ENCODE measurements around the gene IGSF23. TPM values are rescaled to one million over a fixed set of nuclear protein-coding genes. Genes with fewer than 3 reads are reported as not detected.
A peak's percentile ranks its signal among the peaks of the same experiment; 100 is the strongest.

The IGSF23 gene, protein sequence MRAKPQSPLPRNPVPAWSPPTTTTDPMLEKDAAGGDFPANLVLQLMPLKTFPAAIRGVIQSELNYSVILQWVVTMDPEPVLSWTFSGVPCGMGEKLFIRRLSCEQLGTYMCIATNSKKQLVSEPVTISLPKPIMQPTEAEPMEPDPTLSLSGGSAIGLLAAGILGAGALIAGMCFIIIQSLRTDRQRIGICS
- not detected for total RNA-seq

DNA sequence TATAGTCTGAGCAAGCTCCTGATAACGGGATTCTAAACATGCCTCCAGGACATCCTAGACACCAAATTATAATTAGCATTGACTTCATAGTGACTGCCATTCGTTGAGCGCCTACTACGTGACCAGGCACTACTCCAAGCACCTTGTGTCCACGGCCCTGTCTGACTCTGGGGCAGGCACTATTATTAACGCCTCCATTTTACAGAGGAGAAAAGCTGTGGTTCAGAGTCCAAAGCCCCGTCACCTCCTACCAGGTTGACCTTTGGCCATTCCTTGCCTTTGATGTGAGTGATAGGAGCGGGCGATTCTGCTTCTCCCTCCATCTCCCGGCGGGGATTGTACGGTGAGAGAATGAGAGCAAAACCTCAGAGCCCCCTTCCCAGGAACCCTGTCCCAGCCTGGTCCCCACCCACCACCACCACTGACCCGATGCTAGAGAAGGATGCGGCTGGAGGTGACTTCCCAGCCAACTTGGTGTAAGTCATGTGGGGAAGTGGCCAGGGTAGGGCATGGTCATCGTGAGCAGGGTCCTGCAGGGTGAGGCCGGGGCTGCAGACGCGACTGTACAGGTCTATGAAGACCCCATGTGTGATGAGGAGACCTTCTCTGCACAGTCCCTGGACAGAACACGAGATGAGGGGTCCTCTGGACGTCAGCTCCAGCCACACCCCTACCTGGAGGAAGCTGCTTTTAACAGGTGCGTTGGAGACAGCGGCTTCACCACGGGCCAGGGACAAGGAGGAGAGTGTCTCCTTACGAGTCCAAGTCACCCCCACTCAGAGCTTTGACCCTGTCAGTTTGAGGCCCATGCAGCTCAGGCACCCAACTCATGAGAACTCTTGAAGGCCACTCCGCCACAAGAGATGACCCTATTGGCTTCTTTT is at the start of gene IGSF23:
IGSF23 (plus strand) TSS at position 269 of the 884 bp plus-strand sequence; CDS start at position 352, 83 bp downstream.
- Histone ChIP-seq H3K36me3 (no peaks in the 10 kb centered on the region), H3K4me3 (no peak within 1 kb of the TSS), H3K27me3 (no peaks in the 10 kb centered on the region), H3K27ac (no peak within 1 kb of the TSS), H3K9me3 (no peaks in the 10 kb centered on the region), H3K4me1 (no peaks in the 10 kb centered on the region)
- intact Hi-C loops (cut with DNase I): no loop called here
- TF ChIP-seq, protein P1, sequence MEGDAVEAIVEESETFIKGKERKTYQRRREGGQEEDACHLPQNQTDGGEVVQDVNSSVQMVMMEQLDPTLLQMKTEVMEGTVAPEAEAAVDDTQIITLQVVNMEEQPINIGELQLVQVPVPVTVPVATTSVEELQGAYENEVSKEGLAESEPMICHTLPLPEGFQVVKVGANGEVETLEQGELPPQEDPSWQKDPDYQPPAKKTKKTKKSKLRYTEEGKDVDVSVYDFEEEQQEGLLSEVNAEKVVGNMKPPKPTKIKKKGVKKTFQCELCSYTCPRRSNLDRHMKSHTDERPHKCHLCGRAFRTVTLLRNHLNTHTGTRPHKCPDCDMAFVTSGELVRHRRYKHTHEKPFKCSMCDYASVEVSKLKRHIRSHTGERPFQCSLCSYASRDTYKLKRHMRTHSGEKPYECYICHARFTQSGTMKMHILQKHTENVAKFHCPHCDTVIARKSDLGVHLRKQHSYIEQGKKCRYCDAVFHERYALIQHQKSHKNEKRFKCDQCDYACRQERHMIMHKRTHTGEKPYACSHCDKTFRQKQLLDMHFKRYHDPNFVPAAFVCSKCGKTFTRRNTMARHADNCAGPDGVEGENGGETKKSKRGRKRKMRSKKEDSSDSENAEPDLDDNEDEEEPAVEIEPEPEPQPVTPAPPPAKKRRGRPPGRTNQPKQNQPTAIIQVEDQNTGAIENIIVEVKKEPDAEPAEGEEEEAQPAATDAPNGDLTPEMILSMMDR (IDR thresholded peaks at IDR 0.05): no peak
- no peak for DNase-seq (ENCODE audit: low spot score in 2 of 2)

DNA sequence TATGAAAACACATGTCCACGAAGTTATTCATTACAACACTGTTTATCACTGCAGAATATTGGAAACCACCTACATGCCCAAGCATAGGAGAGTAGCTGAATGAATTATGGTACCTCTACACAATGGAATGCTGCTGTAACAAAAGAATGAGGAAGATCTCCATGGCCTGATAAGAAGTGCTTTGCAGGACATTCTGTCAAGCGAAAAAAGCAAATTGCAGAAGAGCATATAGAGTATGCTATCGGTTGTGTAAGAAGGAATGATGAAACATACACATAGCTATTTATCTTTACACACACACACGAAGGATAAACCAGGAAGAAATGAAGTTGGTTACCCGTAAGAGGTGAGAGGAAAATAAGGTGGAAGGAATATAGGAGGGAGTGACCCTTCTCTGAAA is 46.4 kb upstream of the IGSF23 start:
- no peak overlapping the region for H3K27ac ChIP-seq
- TF ChIP-seq, protein P1 (IDR thresholded peaks at IDR 0.05): no peak
- intact Hi-C loops (cut with DNase I): no loop called here
- no peak for DNase-seq (ENCODE audit: low spot score in 2 of 2)
- H3K4me3 ChIP-seq: no peak overlapping the region
- no peaks in the 10 kb centered on the region for H3K27me3 ChIP-seq
- no peaks in the 10 kb centered on the region for H3K4me1 ChIP-seq
- H3K9me3 ChIP-seq: no peaks in the 10 kb centered on the region
- no peaks in the 10 kb centered on the region for H3K36me3 ChIP-seq

DNA sequence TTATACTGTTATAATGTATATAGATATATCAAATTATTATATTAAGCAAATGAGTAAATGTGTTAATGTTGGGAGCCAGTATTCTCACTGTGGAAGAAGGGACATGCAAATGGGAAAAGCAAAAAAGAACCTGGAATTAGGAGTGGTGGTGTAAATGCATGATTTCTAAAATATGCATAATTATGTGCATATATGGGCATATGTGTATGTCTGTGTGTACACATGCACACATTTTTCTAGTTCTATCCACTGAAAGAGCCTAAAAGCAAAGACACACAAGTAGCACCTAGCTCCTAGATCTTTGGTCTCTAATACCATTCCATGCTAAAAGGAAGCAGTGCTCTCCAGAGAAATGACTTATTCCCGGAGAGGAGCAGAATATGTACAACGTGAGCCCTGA is 45.6 kb upstream of the IGSF23 start:
- no peaks in the 10 kb centered on the region for H3K27me3 ChIP-seq
- TF ChIP-seq, protein P1 (IDR thresholded peaks at IDR 0.05): no peak
- intact Hi-C loops (cut with DNase I): no loop called here
- DNase-seq (ENCODE audit: low spot score in 2 of 2): no peak
- no peak overlapping the region for H3K27ac ChIP-seq
- no peak overlapping the region for H3K4me3 ChIP-seq
- no peaks in the 10 kb centered on the region for H3K4me1 ChIP-seq
- no peaks in the 10 kb centered on the region for H3K9me3 ChIP-seq
- no peaks in the 10 kb centered on the region for H3K36me3 ChIP-seq

DNA sequence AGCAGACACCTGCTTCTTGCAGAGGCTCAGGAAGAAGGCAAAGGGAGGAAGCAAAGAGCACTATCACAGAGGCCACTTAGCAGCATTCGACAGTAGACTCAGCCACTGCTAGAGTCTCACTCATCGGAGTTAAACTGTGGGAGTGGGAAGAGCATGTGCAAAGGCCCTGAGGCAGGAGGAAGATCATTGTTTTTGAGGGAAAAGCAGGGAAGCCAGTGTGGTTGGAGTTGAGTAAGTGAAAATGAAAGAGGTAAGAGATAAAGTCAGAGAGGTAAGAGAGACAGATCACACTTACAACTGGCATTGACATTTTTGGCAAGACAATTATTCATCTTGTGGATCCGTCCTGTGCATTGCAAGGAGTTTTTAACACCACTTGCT is 42.8 kb upstream of the IGSF23 start:
- Histone ChIP-seq H3K27ac (no peak overlapping the region), H3K4me3 (no peak overlapping the region), H3K4me1 (no peaks in the 10 kb centered on the region), H3K9me3 (no peaks in the 10 kb centered on the region), H3K36me3 (no peaks in the 10 kb centered on the region), H3K27me3 (no peaks in the 10 kb centered on the region)
- no peak for DNase-seq (ENCODE audit: low spot score in 2 of 2)
- TF ChIP-seq, protein P1 (IDR thresholded peaks at IDR 0.05): no peak
- intact Hi-C loops (cut with DNase I): no loop called here

DNA sequence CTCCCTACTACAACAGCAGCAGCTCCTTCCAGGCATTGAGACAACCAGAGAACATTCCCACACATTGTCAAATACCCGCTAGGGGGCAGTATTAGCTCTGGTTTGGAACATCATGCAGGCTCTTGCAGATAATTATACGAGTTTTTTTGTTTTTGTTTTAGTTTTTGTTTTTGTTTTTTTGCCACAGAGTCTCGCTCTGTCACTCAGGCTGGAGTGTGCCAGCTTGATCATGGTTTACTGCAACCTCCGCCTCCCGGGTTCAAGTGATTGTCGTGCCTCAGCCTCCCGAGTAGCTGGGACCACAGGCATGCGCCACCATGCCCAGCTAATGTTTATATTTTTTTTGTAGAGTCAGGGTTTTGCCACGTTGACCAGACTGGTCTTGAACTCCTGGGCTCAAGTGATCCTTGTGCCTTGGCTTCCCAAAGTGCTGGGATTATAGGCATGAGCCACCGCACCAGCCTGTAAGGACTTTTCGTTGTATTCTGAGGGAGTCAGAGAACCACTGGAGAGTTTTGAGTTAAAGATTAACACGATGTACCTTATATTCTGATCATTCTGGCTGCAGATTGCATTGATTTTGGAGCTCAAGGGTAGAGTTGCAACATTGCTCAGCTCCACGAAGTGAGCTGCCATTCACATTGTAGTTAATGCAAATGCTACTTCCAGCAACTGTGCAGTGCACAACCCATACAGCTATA is 42.2 kb upstream of the IGSF23 start:
- Histone ChIP-seq H3K9me3 (no peaks in the 10 kb centered on the region), H3K27ac (no peak overlapping the region), H3K27me3 (no peaks in the 10 kb centered on the region), H3K4me1 (no peaks in the 10 kb centered on the region), H3K4me3 (no peak overlapping the region), H3K36me3 (no peaks in the 10 kb centered on the region)
- peak in 1 of 2 donors; percentile 77 for DNase-seq (ENCODE audit: low spot score in 2 of 2)
- TF ChIP-seq, protein P1 (IDR thresholded peaks at IDR 0.05): peak; percentile 54 to 68 (median 62)
- intact Hi-C loops (cut with DNase I): loop anchor here (1.0 kb wide), 1 partner anchor 86 kb away; no protein-coding TSS in a partner anchor
